Measurements from ENCODE around the gene LSM14A.
"Not testable (repeated sequence)": the region's sequence is repeated elsewhere in the genome, so short reads cannot be mapped to it uniquely, and the experiment has no call there.

The LSM14A gene

GRCh38 chr19:34232566-34233481 is 60.5 kb downstream of the LSM14A start:
- DNase-seq = peak; percentile 53

GRCh38 chr19:34235425-34235940 is 63.2 kb downstream of the LSM14A start:
- no peak for DNase-seq

GRCh38 chr19:34236035-34236987 is 64.0 kb downstream of the LSM14A start:
- DNase-seq = no peak

GRCh38 chr19:34237283-34237682 is 65.0 kb downstream of the LSM14A start:
- DNase-seq = no peak

GRCh38 chr19:34237939-34238338 is 65.6 kb downstream of the LSM14A start:
- DNase-seq = no peak

- DNase-seq = peak; percentile 28
Observed at GRCh38 chr19:34241513-34242337, 69.4 kb downstream of the LSM14A start.

- DNase-seq = not testable (repeated sequence)
Observed at GRCh38 chr19:34243138-34243875, 71.0 kb downstream of the LSM14A start.

- DNase-seq = no peak
Observed at GRCh38 chr19:34243876-34244578, 71.7 kb downstream of the LSM14A start.

GRCh38 chr19:34244611-34245299 is 72.5 kb downstream of the LSM14A start:
- no peak for DNase-seq

GRCh38 chr19:34246340-34246739 is 74.0 kb downstream of the LSM14A start:
- no peak for DNase-seq

- no peak for DNase-seq
Observed at GRCh38 chr19:34248941-34249340, 76.6 kb downstream of the LSM14A start.

- not testable (repeated sequence) for DNase-seq
Observed at GRCh38 chr19:34253167-34253566, 80.9 kb downstream of the LSM14A start.

- DNase-seq = not testable (repeated sequence)
Observed at GRCh38 chr19:34253681-34254045, 81.4 kb downstream of the LSM14A start.

GRCh38 chr19:34254046-34254697 is 81.9 kb downstream of the LSM14A start, which contains the start of gene GARRE1:
Gene GARRE1 (plus strand): TSS chr19:34254554. CDS start chr19:34300474, 45,920 bp downstream.
- DNase-seq = peak; percentile 91

GRCh38 chr19:34254698-34255432 is 82.6 kb downstream of the LSM14A start:
- DNase-seq = no peak

GRCh38 chr19:34255546-34255945 is 83.2 kb downstream of the LSM14A start:
- no peak for DNase-seq

- no peak for DNase-seq
Observed at GRCh38 chr19:34256835-34257558, 84.7 kb downstream of the LSM14A start.

- DNase-seq = no peak
Observed at GRCh38 chr19:34257559-34257924, 85.2 kb downstream of the LSM14A start.
